CD14-positive monocyte (primary cell): ENCODE results near the gene CCDC97. TPM values are rescaled to one million over a fixed set of nuclear protein-coding genes. Genes with fewer than 3 reads are reported as not detected.

Experiments used
- DNase-seq, 3 donors: peaks; one replicate each; pipeline ENCODE4 v3.0.0-alpha.2; 2011 to 2022
- H2AFZ ChIP-seq: 2 replicates; pipeline ENCODE4 v1.6.0; 2012; ENCODE audit warnings: mild to moderate bottlenecking, low read depth, low read length, inconsistent platforms; ENCODE audit not compliant: insufficient read depth, poor library complexity, severe bottlenecking
- H3K27ac ChIP-seq, 2 donors: 1 replicate in 1 of 2; 2 replicates in 1 of 2; pipeline ENCODE4 v1.5.1; 2012 to 2013; ENCODE audit warnings: low read length in 2 of 2, control low read depth in 1 of 2, inconsistent platforms in 1 of 2, low read depth in 1 of 2, mild to moderate bottlenecking in 1 of 2
- H3K27me3 ChIP-seq, 2 donors: one replicate each; pipeline versions ENCODE4 v1.6.0 to v1.6.1; 2011 to 2013; ENCODE audit warnings: low read length in 2 of 2; ENCODE audit not compliant: control insufficient read depth in 2 of 2, insufficient read depth in 2 of 2
- H3K36me3 ChIP-seq, 2 donors: replicated peaks in 1 of 2; 1 replicate in 1 of 2; 2 replicates in 1 of 2; pipeline versions ENCODE4 v1.5.1 to v1.6.1; 2012 to 2013; ENCODE audit warnings: low read length in 2 of 2, control low read depth in 1 of 2, inconsistent platforms in 1 of 2, mild to moderate bottlenecking in 1 of 2; ENCODE audit not compliant: insufficient read depth in 2 of 2, control insufficient read depth in 1 of 2
- H3K4me1 ChIP-seq, 2 donors: 1 replicate in 1 of 2; 2 replicates in 1 of 2; pipeline versions ENCODE4 v1.5.1 to v1.6.1; 2012 to 2013; ENCODE audit warnings: low read length in 2 of 2, control low read depth in 1 of 2, inconsistent platforms in 1 of 2, mild to moderate bottlenecking in 1 of 2, moderate library complexity in 1 of 2; ENCODE audit not compliant: insufficient read depth in 2 of 2, control insufficient read depth in 1 of 2
- H3K4me2 ChIP-seq: replicated peaks from 2 replicates; pipeline ENCODE3; 2012; ENCODE audit warnings: low read length, moderate library complexity, mild to moderate bottlenecking; ENCODE audit not compliant: poor library complexity, severe bottlenecking; ENCODE audit errors: extremely low read depth
- H3K4me3 ChIP-seq, 3 experiments: fragments of 200-600 bp in 1 of 3; sonication (generic) in 1 of 3; replicated peaks in 1 of 3; 1 replicate in 2 of 3; 2 replicates in 1 of 3; pipeline ENCODE4 v1.5.1; 2011 to 2013; ENCODE audit warnings: low read length in 3 of 3, mild to moderate bottlenecking in 3 of 3, control low read depth in 2 of 3, low read depth in 2 of 3, inconsistent platforms in 1 of 3, moderate library complexity in 1 of 3
- H3K79me2 ChIP-seq: 2 replicates; pipeline ENCODE4 v1.6.0; 2012; ENCODE audit warnings: mild to moderate bottlenecking, control low read depth, inconsistent platforms, low read length, moderate library complexity; ENCODE audit not compliant: insufficient read depth
- H3K9ac ChIP-seq: 2 replicates; pipeline ENCODE4 v1.6.0; 2017; ENCODE audit warnings: low read length, mild to moderate bottlenecking; ENCODE audit not compliant: insufficient read depth, poor library complexity, severe bottlenecking
- H3K9me3 ChIP-seq, 2 donors: replicated peaks in 1 of 2; 1 replicate in 1 of 2; 2 replicates in 1 of 2; pipeline versions ENCODE4 v1.5.1 to v1.6.1; 2012 to 2013; ENCODE audit warnings: low read length in 2 of 2, control low read depth in 1 of 2; ENCODE audit not compliant: control insufficient read depth in 1 of 2, insufficient read depth in 1 of 2
- H4K20me1 ChIP-seq: 2 replicates; pipeline ENCODE4 v1.6.0; 2012; ENCODE audit warnings: mild to moderate bottlenecking, low read length, control low read depth, moderate library complexity; ENCODE audit not compliant: insufficient read depth
- H3K27ac Mint-ChIP-seq, 7 donors: one replicate each; pipeline ENCODE4 v1.8.0; 2020; ENCODE audit warnings: mild to moderate bottlenecking in 7 of 7, mixed read lengths in 7 of 7, moderate library complexity in 6 of 7, inconsistent platforms in 2 of 7
- H3K27me3 Mint-ChIP-seq, 3 donors: one replicate each; pipeline ENCODE4 v1.8.0; 2021 to 2022; ENCODE audit warnings: low read depth in 3 of 3, mild to moderate bottlenecking in 3 of 3, mixed read lengths in 3 of 3, moderate library complexity in 3 of 3, inconsistent platforms in 1 of 3
- H3K36me3 Mint-ChIP-seq, 2 donors: one replicate each; pipeline ENCODE4 v1.8.0; 2020; ENCODE audit warnings: mixed read lengths in 2 of 2, inconsistent platforms in 1 of 2, mild to moderate bottlenecking in 1 of 2
- H3K4me1 Mint-ChIP-seq: one replicate; pipeline ENCODE4 v1.8.0; 2020; ENCODE audit warnings: mild to moderate bottlenecking, mixed read lengths
- H3K4me3 Mint-ChIP-seq, 2 donors: one replicate each; pipeline ENCODE4 v1.8.0; 2020; ENCODE audit warnings: mild to moderate bottlenecking in 2 of 2, mixed read lengths in 2 of 2, moderate library complexity in 1 of 2
- H3K9me3 Mint-ChIP-seq, 7 donors: one replicate each; pipeline ENCODE4 v1.8.0; 2020 to 2022; ENCODE audit warnings: mixed read lengths in 7 of 7, mild to moderate bottlenecking in 6 of 7, moderate library complexity in 6 of 7, inconsistent platforms in 2 of 7
- CTCF ChIP-seq: fragments of 200-600 bp; IDR thresholded peaks from one replicate; pipeline ENCODE4 v1.8.0; 2022; ENCODE audit warnings: antibody characterized with exemption, mild to moderate bottlenecking
- WGBS: methylation state at CpG from one replicate; pipeline ENCODE4 v1.1.5; 2013; ENCODE audit warnings: missing lambda C conversion rate; ENCODE audit not compliant: insufficient coverage; 5-methylcytosine and 5-hydroxymethylcytosine counted together
- intact Hi-C, 2 donors: fragments of 100-400 bp; cut with micrococcal nuclease; formaldehyde crosslinking; loops; one replicate each; pipeline versions ENCODE4 v1.15.0 to v1.15.1; 2023
- polyA plus RNA-seq, 3 donors: library from polyadenylated mRNA; depleted of rRNA in 1 of 3; unstranded in 2 of 3; stranded (reverse) in 1 of 3; fragments of 300-500 nt in 2 of 3; fragments of >200 nt in 1 of 3; fragmentation: Illumina TruSeq in 2 of 3; gene quantifications; 1 replicate in 2 of 3; 2 replicates in 1 of 3; pipeline ENCODE4 v1.2.3, GENCODE V29; 2012 to 2021

CCDC97 gene
- polyA plus RNA-seq, 3 donors = 6.1 to 13.0 (median 8.8) TPM

- no peaks in the 10 kb centered on the region for H3K27me3 ChIP-seq
- peaks cover 58 to 68% of the 10 kb centered on the region in 2 donors for H3K4me1 ChIP-seq
- H3K4me3 Mint-ChIP-seq = peak overlapping the region; percentile 17 to 58
- 11% methylated on average over 3 of the region's 8 CpGs for WGBS
- peaks cover 70% of the 10 kb centered on the region for H3K4me1 Mint-ChIP-seq
- peaks cover 48 to 61% of the 10 kb centered on the region in 2 donors for H3K36me3 Mint-ChIP-seq
- DNase-seq = peak in 2 of 3 donors; percentile 39 to 54
- H3K27ac ChIP-seq = peak overlapping the region; percentile 89 to 95
- TF ChIP-seq CTCF = no peak
- no peaks in the 10 kb centered on the region for H3K9me3 ChIP-seq
- H3K27ac Mint-ChIP-seq = peak overlapping the region; percentile 97 to 100 (median 99)
- intact Hi-C loops = loop anchor here (1.0 to 10.0 kb wide), 6 partner anchors 40 to 335 kb away; partner anchors contain the start of gene TGFB1 (in 1 of the 2)
- peaks cover 46% of the 10 kb centered on the region for H4K20me1 ChIP-seq
- H2AFZ ChIP-seq = no peak overlapping the region
- H3K4me2 ChIP-seq = peak overlapping the region; percentile 83
- peaks cover 55% of the 10 kb centered on the region for H3K79me2 ChIP-seq
- no peaks in the 10 kb centered on the region for H3K27me3 Mint-ChIP-seq
- H3K9ac ChIP-seq = peak overlapping the region; percentile 61
- peaks cover 43 to 47% of the 10 kb centered on the region in 2 donors for H3K36me3 ChIP-seq
- peak overlapping the region in 1 of 3 experiments; percentile 84 for H3K4me3 ChIP-seq
- H3K9me3 Mint-ChIP-seq = peaks cover 0 to 3% (median 0%) of the 10 kb centered on the region in 7 donors
Observed at GRCh38 chr19:41307090-41307875, 2.7 kb upstream of the CCDC97 start.

- Histone ChIP-seq H3K4me3 (peak overlapping the region in 1 of 3 experiments; percentile 84), H3K27me3 (no peaks in the 10 kb centered on the region), H3K9ac (peak overlapping the region; percentile 61), H3K79me2 (peaks cover 59% of the 10 kb centered on the region), H3K4me1 (peaks cover 50 to 65% of the 10 kb centered on the region in 2 donors), H3K4me2 (peak overlapping the region; percentile 83), H3K36me3 (peaks cover 38 to 47% of the 10 kb centered on the region in 2 donors), H3K27ac (peak overlapping the region; percentile 89 to 95), H3K9me3 (no peaks in the 10 kb centered on the region), H4K20me1 (peaks cover 46% of the 10 kb centered on the region), H2AFZ (no peak overlapping the region)
- Mint-ChIP-seq H3K36me3 (peaks cover 49 to 61% of the 10 kb centered on the region in 2 donors), H3K27ac (peak overlapping the region; percentile 97 to 100 (median 99)), H3K4me3 (peak overlapping the region; percentile 6 to 95), H3K4me1 (peaks cover 69% of the 10 kb centered on the region), H3K9me3 (peaks cover 0 to 3% (median 0%) of the 10 kb centered on the region in 7 donors), H3K27me3 (no peaks in the 10 kb centered on the region)
- no peak for TF ChIP-seq CTCF
- 40% methylated on average over 1 of the region's 4 CpGs for WGBS
- DNase-seq = no peak
- intact Hi-C loops = loop anchor here (1.0 to 10.0 kb wide), 7 partner anchors 41 to 336 kb away; partner anchors contain the start of gene TGFB1 (in 1 of the 2)
Observed at GRCh38 chr19:41307954-41308449, 2.0 kb upstream of the CCDC97 start.
